Activated CD4-positive, alpha-beta T cell treated with anti-CD3 and anti-CD28 coated beads, Interleukin-2, amount 50 U/mL, for 48 hours (primary cell): ENCODE results near the gene FAM241A.
"Not testable (repeated sequence)": the region's sequence is repeated elsewhere in the genome, so short reads cannot be mapped to it uniquely, and the experiment has no call there.

Experiments used
- DNase-seq, 2 experiments: peaks; one replicate each; pipeline ENCODE4 v3.0.0-alpha.2; 2020

FAM241A gene

DNA sequence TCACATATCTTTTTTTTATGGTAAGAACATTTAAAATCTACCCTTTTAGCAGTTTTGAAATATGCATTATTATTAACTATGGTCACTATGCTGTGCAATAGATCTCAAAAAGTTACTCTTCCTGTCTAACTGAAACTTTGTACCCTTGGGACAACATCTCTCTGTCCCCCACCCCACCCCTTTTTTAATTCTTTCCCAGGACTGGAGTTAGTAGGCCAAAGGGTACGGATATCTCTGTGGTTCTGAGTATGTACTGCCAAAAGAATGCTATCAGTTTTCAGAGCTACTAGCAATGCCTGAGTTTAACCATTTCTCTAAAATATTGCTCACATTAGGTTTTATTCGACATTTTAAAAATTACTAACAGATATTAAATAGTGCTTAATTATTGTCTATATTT lies 4.7 kb upstream of the FAM241A start:
- no peak for DNase-seq

DNA sequence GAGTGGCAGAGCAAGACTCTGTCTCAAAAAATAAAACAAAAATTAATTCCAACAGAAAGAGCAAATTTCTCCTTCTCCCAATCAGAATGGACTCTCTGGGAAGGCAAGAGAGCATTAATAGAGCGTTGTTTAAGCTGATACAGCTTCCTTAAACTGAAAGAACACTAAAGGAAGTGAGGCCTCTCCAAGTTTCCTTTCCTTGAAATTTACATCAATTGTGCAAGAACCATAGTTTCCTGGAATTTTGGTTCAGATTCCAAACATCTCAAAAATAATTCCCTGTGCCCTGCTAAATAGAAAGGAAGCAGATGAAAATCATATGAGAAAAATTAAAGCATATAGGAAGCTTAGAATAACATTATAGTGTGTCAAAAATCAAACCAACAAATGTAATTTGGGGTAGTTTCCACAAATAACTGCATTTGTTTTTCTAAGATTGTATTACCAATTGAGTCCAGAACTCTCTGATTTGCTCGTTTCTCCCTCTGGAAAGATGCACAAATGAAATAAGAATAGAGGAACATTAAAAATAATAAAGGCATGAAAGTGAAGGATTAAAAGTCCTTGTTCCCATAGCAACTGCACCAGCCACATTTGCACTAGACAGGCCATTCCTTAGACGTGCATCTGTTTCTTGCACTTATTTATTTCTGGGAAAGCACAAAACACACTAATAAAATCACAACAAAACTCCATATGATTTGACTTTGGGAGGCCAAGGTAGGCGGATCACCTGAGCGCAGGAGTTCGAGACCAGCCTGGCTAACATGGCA lies 3.7 kb upstream of the FAM241A start:
- DNase-seq = no peak

- no peak for DNase-seq
These were observed 3.1 kb upstream of the FAM241A start for GRCh38 chr4:112142182-112142581.

DNA sequence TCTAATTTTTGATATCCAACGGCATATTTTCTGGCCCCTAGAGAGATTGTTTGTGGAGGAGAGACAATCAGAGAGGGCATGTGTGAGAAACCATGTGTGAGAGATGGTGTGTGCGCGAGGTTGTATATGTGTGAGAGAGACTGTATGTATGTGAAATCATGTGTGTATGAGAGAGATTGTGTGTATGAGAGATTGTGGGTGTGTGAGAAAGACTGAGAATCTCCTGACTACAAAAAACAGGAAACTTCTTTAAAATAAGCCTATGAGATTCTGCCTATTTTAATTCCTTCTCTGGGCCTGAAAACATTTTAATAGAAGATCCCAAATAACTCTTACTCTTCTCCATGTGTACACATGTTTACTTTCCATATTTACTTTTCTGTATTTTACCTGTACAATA lies 1.5 kb upstream of the FAM241A start:
- no peak for DNase-seq

- DNase-seq = no peak
These were observed 518 bp upstream of the FAM241A start for GRCh38 chr4:112144546-112145325.

DNA sequence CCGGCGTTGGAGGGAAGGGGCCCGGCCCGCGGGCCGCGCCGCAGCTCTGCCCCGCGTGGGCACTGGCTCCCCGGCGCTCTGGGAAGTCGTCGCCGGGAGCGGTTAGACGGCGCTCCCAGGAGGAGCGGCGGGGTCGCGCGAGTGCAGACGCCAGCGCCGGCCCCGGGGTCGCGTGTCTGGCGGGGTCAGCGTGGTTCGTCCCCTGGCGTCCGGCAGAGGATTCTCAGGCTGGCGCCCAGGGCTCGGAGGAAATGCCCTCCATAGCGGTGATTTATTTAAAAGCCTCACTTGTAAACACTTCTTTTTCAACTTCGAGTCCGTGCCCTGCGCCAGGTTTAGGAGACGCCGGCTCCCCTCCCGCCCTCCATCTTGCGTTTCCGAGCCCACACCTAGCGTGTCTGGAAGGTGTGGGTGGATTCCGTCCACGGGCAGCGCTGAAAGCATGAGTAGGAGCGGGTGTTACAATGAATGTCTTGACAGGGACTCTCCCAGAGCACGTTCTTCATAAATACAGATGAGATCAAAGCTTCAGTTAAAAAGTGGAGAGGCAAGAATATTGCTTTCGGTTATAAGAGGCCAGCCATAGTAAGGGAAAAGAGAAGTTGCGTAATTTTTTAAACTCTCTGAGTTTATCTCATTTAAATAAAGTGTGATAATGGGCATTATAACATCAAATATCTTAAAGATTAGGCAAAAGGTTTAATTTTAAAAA lies 692 bp downstream of the FAM241A start:
- DNase-seq = peak; percentile 74 to 81

DNA sequence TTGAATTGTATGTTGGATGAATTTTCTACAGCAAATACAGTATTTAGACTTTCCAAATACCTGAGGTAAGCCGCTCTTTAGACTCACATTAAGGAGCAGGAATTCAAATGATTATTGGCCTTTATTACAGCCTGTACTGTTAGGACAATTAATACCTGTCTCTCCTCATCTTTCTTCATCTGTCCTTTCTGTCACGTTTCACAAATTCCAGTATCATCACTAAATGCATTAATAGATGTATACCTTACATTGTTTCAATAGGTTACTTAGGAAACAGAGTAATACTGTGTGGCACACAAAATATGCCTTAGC lies 1.2 kb downstream of the FAM241A start:
- DNase-seq = no peak

GRCh38 chr4:112147697-112148096 lies 2.4 kb downstream of the FAM241A start:
- no peak for DNase-seq

DNA sequence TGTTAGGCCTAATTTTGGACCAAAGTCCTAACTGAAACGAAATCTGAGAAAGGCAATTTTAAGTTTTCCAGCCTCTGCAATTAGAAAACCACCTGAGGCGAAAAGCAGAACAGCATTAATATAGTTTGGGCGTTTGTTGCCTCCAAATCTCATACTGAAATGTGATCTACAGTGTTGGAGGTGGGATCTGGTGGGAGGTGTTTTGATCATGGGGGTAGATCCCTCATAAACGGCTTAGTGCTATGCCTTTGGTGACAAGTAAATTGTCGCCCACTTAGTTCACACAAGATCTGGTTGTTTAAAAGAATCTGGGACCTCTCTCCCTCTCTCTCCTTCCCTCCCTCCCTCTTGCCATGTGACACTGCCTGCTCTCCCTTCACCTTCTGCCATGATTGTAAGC lies 5.7 kb downstream of the FAM241A start:
- DNase-seq = no peak

GRCh38 chr4:112152521-112152920 lies 7.3 kb downstream of the FAM241A start:
- DNase-seq = no peak

DNA sequence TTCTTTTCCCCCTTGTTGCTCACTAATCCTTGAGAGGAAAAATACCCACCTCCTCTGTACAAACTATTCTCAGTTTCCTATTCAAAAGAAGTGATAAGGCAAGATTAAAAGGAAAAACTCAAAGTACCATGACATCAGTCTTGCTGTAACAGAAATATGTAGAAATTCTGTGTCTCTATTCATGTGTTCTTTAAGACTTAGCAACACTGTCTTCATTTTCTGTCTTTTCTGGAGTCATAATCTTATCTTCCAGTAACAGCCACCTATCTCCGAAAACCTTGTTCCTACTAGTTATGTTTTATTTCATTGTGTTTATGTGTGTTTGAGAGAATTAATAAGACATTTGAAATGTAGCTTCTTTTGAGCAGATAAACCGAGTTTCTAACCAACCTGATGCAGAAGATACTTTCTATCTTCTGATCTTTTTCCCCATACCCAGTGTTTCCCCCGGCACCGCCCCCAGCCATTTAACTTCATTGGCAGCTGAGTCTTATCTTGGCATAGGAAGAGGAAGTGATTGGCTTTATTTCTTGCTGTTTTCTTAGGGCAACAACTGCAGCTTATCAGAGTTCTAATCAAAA lies 8.0 kb downstream of the FAM241A start:
- peak; percentile 18 to 43 for DNase-seq

GRCh38 chr4:112156112-112156511 lies 10.9 kb downstream of the FAM241A start:
- no peak for DNase-seq

DNA sequence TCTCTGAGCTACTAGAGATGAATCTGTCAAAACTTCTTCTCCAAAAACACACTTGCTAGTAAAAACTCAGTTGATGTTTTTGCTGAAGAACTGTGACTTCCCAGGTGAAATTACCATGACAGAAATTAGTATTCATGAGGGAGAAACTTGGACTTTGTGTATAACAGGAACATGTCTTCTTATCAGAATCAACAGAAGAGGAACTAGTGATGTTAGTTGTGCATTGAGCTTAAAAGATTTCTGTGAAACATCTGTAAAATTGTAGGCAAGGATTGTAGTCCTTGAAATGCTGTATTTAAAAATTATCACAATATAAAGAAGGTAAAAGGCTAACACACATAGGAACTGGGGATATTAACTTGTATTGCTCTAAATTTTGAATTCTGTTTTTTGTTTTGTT lies 11.3 kb downstream of the FAM241A start:
- no peak for DNase-seq

- not testable (repeated sequence) for DNase-seq
These were observed 18.5 kb downstream of the FAM241A start for GRCh38 chr4:112163706-112164105.

DNA sequence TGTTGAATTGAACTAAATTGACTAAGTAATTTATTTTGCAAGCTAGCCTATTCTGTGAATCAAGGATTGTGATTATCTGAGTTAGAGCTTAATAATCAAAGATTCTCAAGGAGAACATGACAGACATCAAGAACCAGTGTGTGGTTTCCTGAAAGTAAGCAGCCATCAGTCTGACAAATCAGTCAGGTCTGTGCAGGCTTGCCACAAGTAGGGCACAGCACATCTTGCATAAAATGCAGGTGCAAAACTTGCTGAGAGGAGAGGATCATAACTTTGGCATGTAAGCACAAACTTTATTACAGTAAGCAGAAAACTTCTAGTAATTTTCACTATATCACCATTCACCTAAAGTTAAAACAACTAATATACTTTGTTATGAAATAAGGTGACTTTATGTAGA lies 22.5 kb downstream of the FAM241A start:
- no peak for DNase-seq

GRCh38 chr4:112168719-112169500 lies 23.7 kb downstream of the FAM241A start:
- DNase-seq = no peak

GRCh38 chr4:112170451-112170993 lies 25.3 kb downstream of the FAM241A start:
- no peak for DNase-seq

- DNase-seq = not testable (repeated sequence)
These were observed 26.0 kb downstream of the FAM241A start for GRCh38 chr4:112171051-112171763.

DNA sequence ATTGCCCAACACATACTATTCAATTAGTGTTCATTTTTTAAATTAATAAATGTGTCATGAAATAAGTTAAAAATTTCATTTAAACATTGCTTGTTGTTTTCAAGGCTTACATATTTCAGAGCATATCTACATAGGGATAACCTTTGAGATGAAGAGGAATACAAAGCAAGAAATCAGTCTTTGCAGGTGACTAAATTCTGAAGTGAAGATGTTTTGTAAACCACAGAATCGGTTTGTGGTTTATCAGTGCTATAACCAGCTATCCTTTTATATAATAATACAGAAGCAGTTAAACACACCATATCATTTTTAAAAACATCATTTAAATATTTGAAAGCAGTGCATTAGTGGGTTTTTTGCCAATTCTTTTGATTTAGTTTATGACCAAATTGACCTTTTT lies 26.9 kb downstream of the FAM241A start:
- no peak for DNase-seq

DNA sequence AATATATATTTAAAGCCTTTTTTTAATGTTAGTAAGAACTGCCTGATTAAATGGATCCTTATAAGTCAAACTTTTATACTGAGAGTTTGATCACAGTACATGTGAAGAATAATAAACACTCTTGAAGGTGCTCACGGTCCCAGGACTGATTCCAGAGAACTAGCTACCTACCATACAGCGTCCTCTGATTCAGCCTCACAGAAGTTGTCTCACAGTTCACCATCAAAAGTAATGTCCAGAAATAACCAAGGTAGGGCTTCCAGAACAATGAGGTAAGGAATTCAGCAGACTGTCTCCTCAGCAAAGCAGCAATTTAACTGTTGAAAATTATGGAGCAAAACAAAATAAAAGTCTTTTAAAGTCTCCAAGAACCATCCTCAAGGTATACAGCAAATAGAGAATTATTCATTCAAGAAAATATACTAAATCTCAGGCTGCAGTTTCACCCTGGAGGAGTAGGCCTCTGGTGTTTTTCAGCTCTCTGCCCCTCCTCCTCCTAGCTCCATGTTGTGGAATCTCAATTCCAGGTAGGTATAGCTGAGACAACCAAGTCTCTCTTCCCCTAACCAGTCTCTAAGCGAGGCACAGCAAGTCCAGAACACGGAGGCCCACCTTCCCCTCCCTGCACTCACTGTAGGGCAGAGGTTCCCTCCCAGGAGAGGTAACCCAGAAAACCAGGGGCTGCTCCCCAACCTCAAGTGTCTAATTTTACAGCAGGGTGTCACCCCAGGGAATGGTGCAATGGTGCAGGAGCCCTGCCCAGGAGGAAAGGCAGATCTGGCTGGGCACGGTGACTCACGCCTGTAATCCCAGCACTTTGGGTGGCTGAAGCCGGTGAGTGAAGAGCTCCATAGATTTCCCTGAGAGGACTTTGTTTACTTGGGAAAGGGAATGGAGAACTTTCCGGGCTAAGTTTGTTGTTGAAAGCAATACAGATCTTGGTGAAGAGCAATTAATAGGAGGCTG lies 28.6 kb downstream of the FAM241A start:
- DNase-seq = no peak
